Fibroblast of lung (primary cell): ENCODE measurements around the gene TRERF1.

Source experiments
- EZH2 ChIP-seq: IDR thresholded peaks from 2 replicates; pipeline ENCODE4 v1.5.1; 2012; ENCODE audit warnings: low read length, control low read depth, mild to moderate bottlenecking; ENCODE audit errors: missing control alignments
- TF ChIP-seq, protein P1 (sequence below), 2 donors: IDR thresholded peaks in 1 of 2; conservative IDR thresholded peaks in 1 of 2; 1 replicate in 1 of 2; 2 replicates in 1 of 2; pipeline ENCODE4 v1.5.1; 2011 to 2012; ENCODE audit warnings: low read length in 2 of 2, control low read depth in 1 of 2, inconsistent platforms in 1 of 2, low read depth in 1 of 2, mild to moderate bottlenecking in 1 of 2

DNA sequence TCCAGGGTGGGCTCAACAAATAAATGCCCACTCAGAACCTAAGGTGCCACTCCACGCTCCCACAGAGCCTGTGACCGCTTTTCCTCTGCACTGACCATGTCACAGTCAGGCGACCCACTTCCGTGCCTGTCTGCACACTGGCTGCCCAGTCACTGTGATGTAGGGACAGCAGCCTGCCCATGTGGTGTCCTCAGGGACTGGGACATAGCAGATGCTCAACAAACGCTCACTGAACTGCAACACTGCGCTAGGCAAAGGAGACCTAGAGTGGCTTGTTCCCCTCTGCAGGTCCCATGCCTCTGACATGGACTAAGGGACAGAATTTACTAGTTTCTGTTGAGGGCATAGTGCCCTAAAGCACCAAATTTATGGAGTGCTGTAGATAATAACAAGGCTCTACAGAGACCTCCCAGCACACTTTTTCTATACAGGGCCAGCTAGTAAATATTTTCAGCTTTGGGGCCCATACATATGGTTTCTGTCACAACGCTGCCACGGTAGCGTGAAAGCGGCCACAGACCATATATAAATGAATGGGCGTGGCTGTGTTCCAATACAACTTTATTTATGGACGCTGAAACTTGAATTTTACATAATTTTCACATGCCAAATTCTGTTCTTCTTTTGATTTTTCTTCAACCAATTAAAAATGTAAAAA, 176.2 kb downstream of the TRERF1 start:
- TF ChIP-seq, protein P1, sequence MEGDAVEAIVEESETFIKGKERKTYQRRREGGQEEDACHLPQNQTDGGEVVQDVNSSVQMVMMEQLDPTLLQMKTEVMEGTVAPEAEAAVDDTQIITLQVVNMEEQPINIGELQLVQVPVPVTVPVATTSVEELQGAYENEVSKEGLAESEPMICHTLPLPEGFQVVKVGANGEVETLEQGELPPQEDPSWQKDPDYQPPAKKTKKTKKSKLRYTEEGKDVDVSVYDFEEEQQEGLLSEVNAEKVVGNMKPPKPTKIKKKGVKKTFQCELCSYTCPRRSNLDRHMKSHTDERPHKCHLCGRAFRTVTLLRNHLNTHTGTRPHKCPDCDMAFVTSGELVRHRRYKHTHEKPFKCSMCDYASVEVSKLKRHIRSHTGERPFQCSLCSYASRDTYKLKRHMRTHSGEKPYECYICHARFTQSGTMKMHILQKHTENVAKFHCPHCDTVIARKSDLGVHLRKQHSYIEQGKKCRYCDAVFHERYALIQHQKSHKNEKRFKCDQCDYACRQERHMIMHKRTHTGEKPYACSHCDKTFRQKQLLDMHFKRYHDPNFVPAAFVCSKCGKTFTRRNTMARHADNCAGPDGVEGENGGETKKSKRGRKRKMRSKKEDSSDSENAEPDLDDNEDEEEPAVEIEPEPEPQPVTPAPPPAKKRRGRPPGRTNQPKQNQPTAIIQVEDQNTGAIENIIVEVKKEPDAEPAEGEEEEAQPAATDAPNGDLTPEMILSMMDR (conservative IDR thresholded peaks at IDR 0.05 in 1 of 2, IDR thresholded peaks at IDR 0.05 in 1 of 2; ENCODE audit: low read depth in 1 of 2, low read length in 2 of 2), result no peak
- no peak for TF ChIP-seq EZH2
